Central memory CD8-positive, alpha-beta T cell (primary cell): ENCODE results near the gene STRN.
A peak's percentile ranks its signal among the peaks of the same experiment; 100 is the strongest.
"Not testable (repeated sequence)": the region's sequence is repeated elsewhere in the genome, so short reads cannot be mapped to it uniquely, and the experiment has no call there.

Source experiments
- ATAC-seq: fragments of 150-1000 bp; cut with Tn5 transposase; replicated peaks from 2 replicates; pipeline ENCODE4 v1.10.0; 2022; ENCODE audit warnings: mild to moderate bottlenecking, moderate FRiP score, moderate number of reproducible peaks; ENCODE audit not compliant: poor library complexity, severe bottlenecking; ENCODE audit errors: extremely low read depth
- DNase-seq, 2 donors: peaks; one replicate each; pipeline ENCODE4 v3.0.0; 2021; ENCODE audit warnings: low spot score in 2 of 2
- H3K27ac Mint-ChIP-seq: one replicate; pipeline ENCODE4 v1.8.0; 2022; ENCODE audit warnings: low read depth, mild to moderate bottlenecking, moderate library complexity, mixed read lengths
- H3K27me3 Mint-ChIP-seq: one replicate; pipeline ENCODE4 v1.8.0; 2022; ENCODE audit warnings: mixed read lengths
- H3K36me3 Mint-ChIP-seq: one replicate; pipeline ENCODE4 v1.8.0; 2022; ENCODE audit warnings: mild to moderate bottlenecking, moderate library complexity, mixed read lengths; ENCODE audit not compliant: insufficient read depth
- H3K4me1 Mint-ChIP-seq: one replicate; pipeline ENCODE4 v1.8.0; 2022; ENCODE audit warnings: mixed read lengths
- H3K4me3 Mint-ChIP-seq: one replicate; pipeline ENCODE4 v1.8.0; 2022; ENCODE audit warnings: mild to moderate bottlenecking, moderate library complexity, mixed read lengths
- H3K9me3 Mint-ChIP-seq: one replicate; pipeline ENCODE4 v1.8.0; 2022; ENCODE audit warnings: mixed read lengths

Gene STRN

DNA sequence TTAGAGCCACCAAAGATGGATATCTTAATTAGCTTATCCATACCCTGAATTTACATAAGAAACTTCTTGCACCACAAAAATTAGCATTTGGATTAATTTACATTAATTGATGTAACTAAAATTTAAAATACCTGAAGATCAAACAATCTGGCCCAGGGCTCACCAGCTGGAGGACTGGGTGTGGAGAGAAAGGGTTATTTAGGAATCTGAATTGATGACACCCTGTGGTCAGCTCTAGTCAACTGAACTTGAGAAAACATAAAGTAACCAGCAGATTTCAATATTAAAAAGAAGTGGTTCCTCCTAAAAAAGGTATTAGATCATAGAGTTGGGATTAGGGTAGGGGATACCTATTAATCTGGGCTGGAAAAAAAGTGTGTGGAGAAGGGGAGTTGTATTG, 122.5 kb downstream of the STRN start:
- no peaks in the 10 kb centered on the region for H3K9me3 Mint-ChIP-seq
- ATAC-seq = no peak
- H3K4me1 Mint-ChIP-seq = no peaks in the 10 kb centered on the region
- no peak overlapping the region for H3K27ac Mint-ChIP-seq
- DNase-seq = no peak
- peaks cover 15% of the 10 kb centered on the region for H3K36me3 Mint-ChIP-seq
- H3K27me3 Mint-ChIP-seq = no peaks in the 10 kb centered on the region
- H3K4me3 Mint-ChIP-seq = no peak overlapping the region

DNA sequence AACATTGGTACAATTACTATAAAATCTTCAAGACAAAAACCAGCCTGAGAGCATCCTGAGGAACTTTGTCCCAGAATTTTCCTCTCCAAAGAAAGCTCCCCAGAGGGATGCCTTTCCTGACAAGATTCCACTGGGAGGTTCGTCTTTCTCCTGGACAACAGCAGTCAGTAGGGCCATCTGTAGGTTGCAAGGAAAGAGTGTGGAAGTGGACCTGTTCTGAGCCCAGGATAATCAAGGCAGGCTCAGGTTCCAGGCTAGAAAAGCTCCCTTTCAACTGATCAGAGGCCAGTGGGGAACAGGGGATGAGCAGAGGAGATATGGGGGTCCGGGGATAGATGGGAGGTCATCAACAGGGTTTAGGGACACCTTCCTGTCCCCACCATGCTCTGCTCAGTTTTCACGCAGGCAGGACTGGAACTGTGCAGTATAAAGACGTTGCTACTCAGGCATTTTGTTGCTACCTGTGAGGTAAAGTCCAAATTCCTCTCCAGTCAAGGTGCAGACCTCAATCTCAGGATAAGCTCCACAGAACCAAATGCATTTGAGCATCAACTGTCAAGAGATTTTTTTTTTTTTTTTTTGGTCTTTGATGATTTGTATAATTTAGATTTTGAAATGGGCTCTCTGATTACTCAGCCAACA, 126.2 kb downstream of the STRN start:
- H3K27ac Mint-ChIP-seq = peak overlapping the region; percentile 33

DNA sequence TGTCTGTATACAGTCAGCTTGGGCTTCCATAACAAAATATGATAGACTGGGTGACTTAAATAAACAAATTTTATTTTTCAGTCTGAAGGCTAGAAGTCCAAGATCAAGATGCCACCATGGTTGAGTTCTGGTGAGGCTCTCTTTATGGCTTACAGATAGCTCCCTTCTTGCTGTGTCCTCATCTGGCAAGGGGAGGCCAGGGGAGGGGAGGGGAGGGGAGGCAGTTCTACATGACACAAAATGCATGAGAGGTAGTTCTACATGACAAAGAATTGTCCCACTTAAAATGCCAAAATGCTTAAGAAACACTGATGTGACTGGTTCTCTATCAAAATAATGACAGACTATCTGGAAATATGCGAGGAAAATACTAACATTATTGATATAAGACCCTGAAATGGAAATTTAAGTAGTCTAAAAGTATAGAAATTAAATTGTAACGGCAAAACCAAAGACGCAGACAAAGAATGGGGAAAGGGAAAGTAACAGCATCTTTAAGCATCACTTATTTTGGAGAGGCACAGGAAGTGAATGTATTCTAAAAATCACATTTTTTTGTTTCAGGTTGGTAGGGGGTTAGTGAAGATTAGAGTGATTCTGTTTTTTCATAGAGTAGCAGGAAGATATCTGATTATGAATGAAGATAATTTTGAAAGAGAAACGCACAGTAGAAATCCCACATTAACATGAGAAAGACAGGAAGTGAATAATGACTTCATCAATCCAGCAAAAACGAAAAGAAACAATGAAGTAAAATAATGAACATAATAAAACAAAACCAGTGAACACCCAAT, 131.4 kb downstream of the STRN start:
- Mint-ChIP-seq H3K27ac (peak overlapping the region; percentile 21), H3K36me3 (peaks cover 4% of the 10 kb centered on the region), H3K27me3 (peaks cover 8% of the 10 kb centered on the region), H3K4me3 (peak overlapping the region; percentile 0), H3K4me1 (peaks cover 7% of the 10 kb centered on the region), H3K9me3 (no peaks in the 10 kb centered on the region)
- ATAC-seq (peak; percentile 76), DNase-seq (no peak)

More for the DNA sequence above, 126.2 kb downstream of the STRN start:
- Mint-ChIP-seq H3K9me3 (no peaks in the 10 kb centered on the region), H3K36me3 (peaks cover 2% of the 10 kb centered on the region), H3K27me3 (no peaks in the 10 kb centered on the region), H3K4me3 (no peak overlapping the region), H3K4me1 (peaks cover 4% of the 10 kb centered on the region)
- DNase-seq = no peak
- no peak for ATAC-seq

DNA sequence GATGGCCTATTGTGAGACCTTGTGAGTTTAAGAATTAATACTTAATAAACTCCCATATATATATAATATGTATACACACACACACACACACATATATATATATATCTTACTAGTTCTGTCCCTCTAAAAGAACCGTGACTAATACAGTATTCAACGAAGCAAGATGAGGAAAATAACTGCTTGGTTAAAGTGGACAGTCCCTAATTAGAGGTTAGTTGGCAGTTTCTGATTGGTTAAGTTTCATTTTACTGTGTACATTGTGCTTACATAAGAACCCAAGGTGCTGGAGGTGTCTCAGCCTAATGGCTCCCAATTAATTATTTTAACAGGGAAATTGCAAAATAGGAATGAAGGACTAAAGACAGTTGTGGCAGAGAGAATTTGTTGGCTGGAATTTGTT, 132.1 kb downstream of the STRN start:
- ATAC-seq = no peak
- no peak for DNase-seq
- Mint-ChIP-seq H3K27ac (peak overlapping the region; percentile 21), H3K4me3 (no peak overlapping the region), H3K4me1 (peaks cover 7% of the 10 kb centered on the region), H3K36me3 (peaks cover 4% of the 10 kb centered on the region), H3K9me3 (no peaks in the 10 kb centered on the region), H3K27me3 (peaks cover 8% of the 10 kb centered on the region)

DNA sequence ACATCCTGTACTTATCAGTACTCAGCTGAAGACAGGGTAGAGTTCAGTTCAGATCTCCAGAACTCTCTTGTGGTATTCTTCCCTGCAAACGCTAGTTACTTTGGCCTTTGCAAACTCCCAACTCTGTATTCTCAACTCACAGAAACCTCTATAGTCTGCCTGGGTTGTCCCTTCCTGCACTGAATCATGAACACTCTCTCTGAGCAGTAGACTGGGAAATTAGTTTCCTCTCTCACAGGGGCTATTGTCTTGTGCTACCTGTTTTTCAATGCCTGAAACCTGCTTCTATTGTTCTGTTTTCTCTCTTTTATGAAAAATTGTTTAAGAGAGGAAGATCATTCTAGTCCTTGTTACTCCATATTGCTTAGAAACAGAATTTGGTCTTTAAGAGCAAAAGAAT, 135.2 kb downstream of the STRN start:
- no peak overlapping the region for H3K27ac Mint-ChIP-seq
- DNase-seq = no peak
- ATAC-seq = no peak
- peaks cover 7% of the 10 kb centered on the region for H3K4me1 Mint-ChIP-seq
- peaks cover 8% of the 10 kb centered on the region for H3K27me3 Mint-ChIP-seq
- H3K9me3 Mint-ChIP-seq = no peaks in the 10 kb centered on the region
- H3K4me3 Mint-ChIP-seq = no peak overlapping the region
- H3K36me3 Mint-ChIP-seq = peaks cover 4% of the 10 kb centered on the region

DNA sequence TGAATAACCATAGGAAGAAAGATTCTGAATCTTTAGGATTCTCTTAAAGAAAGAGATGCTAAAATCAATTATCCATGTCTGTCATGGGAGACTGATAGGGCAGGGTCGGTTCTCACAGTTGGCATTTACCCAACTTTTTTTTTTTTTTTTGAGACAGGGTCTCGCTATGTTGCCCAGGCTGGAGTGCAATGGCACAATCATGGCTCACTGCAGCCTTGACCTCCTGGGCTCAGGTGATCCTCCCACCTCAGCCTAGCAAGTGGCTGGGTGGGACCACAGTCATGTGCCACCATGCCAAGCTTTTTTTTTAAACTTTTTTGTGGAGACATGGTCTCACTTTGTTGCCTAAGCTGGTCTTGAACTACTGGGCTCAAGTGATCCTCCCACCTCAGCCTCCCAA, 141.7 kb downstream of the STRN start:
- not testable (repeated sequence) for H3K4me3 Mint-ChIP-seq, H3K9me3 Mint-ChIP-seq, H3K27ac Mint-ChIP-seq, ATAC-seq, DNase-seq, H3K36me3 Mint-ChIP-seq, H3K27me3 Mint-ChIP-seq, H3K4me1 Mint-ChIP-seq

DNA sequence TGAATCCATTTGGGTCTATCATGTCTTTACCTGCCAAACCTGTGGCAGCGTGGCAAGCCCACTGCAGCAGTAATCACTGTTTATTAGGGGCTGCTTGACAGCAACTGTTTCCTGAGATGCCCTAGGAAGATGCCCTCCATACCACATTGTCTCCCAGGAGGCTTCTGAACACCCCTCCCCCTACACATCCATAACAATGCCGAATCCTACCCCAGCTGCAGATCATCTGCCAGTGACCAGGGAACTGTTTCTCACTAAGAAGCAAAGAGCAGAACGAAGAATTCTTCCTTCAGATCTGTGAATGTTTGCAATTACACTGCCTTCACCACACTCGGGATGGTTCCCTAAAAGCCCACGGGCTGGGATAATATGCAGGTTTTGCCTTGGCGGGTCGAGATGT, 142.1 kb downstream of the STRN start:
- H3K9me3 Mint-ChIP-seq = no peaks in the 10 kb centered on the region
- DNase-seq = no peak
- H3K4me3 Mint-ChIP-seq = no peak overlapping the region
- ATAC-seq = no peak
- no peak overlapping the region for H3K27ac Mint-ChIP-seq
- no peaks in the 10 kb centered on the region for H3K4me1 Mint-ChIP-seq
- H3K27me3 Mint-ChIP-seq = no peaks in the 10 kb centered on the region
- no peaks in the 10 kb centered on the region for H3K36me3 Mint-ChIP-seq

DNA sequence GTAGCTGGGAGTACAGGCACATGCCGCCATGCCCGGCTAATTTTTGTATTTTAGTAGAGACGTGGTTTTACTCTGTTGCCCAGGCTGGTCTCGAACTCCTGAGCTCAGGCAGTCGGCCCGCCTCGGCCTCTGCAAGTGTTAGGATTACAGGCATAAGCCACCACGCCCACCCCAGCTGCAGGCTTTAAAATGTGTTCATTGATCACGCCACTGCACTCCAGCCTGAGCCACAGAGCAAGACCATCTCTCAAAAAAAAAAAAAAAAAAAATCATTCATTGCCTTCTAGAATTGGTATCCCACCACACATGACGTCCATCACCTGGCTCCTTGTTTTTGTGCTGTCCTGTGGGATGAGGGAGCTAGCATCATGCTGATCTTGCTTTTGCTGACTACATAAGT, 142.5 kb downstream of the STRN start:
- no peak overlapping the region for H3K27ac Mint-ChIP-seq
- H3K27me3 Mint-ChIP-seq = no peaks in the 10 kb centered on the region
- no peak overlapping the region for H3K4me3 Mint-ChIP-seq
- no peaks in the 10 kb centered on the region for H3K4me1 Mint-ChIP-seq
- H3K36me3 Mint-ChIP-seq = no peaks in the 10 kb centered on the region
- H3K9me3 Mint-ChIP-seq = no peaks in the 10 kb centered on the region
- DNase-seq (no peak), ATAC-seq (no peak)

DNA sequence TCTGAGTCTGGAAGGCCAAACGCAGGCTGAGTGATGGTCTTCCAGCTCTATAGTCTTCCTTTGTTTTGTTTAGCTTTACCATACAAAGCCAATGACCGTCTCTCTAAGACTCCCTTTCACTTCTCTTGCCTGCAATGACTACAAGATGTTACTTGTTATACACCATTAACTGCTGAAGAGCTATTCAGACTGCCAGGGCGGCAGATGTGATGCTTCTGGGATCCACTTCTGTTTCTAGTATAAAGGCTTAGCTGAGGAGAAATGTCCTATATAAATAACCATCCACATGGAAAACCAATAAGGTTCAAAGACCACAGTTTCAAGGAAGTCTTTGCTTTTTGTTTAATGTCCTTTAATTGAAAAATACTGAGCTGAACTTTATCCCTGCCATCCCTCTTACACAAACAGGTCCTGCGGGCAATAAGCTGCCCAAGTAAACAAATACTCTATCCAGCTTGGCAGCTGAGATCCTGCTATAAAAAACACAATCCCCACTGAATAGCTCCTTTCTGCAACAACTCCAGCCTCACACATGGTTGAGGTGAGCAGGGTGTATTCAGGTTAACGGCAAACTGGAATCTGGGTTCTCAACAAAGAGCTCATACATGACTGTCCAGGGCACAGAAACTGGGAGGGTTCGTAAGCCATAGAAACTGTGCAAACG, 145.3 kb downstream of the STRN start:
- Mint-ChIP-seq H3K9me3 (no peaks in the 10 kb centered on the region), H3K36me3 (no peaks in the 10 kb centered on the region)

DNA sequence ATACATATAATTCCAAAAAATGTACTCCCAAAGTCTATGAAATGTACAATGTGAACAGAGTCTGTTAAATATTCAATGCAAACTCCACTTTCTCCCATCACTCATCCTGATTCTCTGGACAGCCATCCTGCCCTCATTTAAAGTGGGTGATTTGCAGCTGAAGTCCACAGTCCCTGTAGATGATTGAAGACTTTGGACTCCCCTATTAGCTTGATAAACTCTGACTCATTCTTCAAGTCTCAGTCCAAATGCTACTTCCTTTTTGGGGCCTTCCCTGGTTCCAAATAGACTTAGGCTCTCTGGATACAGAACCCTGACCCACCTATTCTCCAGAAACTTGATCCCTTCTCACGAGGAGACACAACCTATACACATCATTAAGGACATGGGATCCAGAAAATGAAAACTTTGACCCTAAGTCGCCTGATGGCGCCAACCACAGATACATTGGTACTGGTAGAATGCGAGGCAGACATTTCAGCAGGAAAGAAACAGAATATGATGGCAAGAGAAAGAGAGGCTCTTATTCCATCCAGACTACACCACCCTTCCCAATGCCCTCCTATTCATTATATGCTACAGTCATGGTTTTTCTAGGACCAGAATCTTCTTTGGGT, 147.1 kb downstream of the STRN start:
- ATAC-seq (no peak), DNase-seq (no peak)
- no peaks in the 10 kb centered on the region for H3K36me3 Mint-ChIP-seq
- H3K9me3 Mint-ChIP-seq = no peaks in the 10 kb centered on the region
- no peak overlapping the region for H3K4me3 Mint-ChIP-seq
- H3K4me1 Mint-ChIP-seq = peaks cover 6% of the 10 kb centered on the region
- H3K27ac Mint-ChIP-seq = no peak overlapping the region
- H3K27me3 Mint-ChIP-seq = no peaks in the 10 kb centered on the region

More for the DNA sequence above, 145.3 kb downstream of the STRN start:
- no peak overlapping the region for H3K4me3 Mint-ChIP-seq
- no peak for DNase-seq
- H3K27me3 Mint-ChIP-seq = no peaks in the 10 kb centered on the region
- ATAC-seq = no peak
- no peak overlapping the region for H3K27ac Mint-ChIP-seq
- peaks cover 6% of the 10 kb centered on the region for H3K4me1 Mint-ChIP-seq

DNA sequence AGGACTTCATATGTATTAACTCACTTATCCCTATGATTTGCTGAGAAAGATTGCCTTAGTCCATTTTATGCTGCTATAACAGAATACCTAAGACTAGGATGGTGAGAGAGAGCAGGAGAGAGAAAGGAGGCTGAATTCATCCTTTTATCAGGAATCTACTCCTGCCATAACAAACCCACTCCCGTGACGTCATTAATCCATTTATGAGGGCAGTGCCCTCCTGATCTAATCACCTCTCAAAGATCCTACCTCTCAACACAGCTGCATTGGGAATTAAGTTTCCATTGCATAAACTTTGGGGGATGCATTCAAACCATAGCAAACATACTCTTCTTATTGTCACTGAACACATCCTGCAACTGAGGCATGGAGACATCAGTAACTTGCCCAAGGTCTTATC, 147.8 kb downstream of the STRN start:
- DNase-seq = no peak
- no peak for ATAC-seq
- Mint-ChIP-seq H3K27me3 (no peaks in the 10 kb centered on the region), H3K4me3 (no peak overlapping the region), H3K36me3 (no peaks in the 10 kb centered on the region), H3K9me3 (no peaks in the 10 kb centered on the region), H3K27ac (no peak overlapping the region), H3K4me1 (peaks cover 6% of the 10 kb centered on the region)

DNA sequence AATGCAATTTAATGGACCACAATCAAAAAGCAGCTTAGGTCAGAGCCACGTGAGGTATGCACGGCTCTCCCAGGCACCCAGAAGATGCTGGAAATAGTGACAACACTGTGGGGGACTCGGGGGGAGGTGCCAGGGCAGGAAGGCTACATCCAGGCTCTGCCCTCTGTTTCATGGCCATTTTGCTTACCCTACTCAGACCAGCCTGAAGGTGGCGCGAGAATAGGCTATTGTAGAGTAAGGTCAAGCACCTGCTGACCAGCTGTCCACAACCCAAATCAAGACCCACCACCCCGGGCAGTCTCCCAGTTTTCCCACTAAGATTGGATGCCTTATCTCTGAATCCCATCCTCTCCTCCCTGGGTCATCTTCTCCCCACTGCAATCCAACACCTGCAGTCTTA, 154.1 kb downstream of the STRN start:
- Mint-ChIP-seq H3K4me3 (no peak overlapping the region), H3K27ac (no peak overlapping the region), H3K4me1 (peaks cover 8% of the 10 kb centered on the region), H3K36me3 (no peaks in the 10 kb centered on the region), H3K9me3 (no peaks in the 10 kb centered on the region), H3K27me3 (no peaks in the 10 kb centered on the region)
- DNase-seq = no peak
- ATAC-seq = no peak
